ENCODE data around the gene ATAD1. TPM values are rescaled to one million over a fixed set of nuclear protein-coding genes. Genes with fewer than 3 reads are reported as not detected.

Gene ATAD1
- total and polyA plus RNA-seq, 9 of the 15 experiments (the other 6 are each of a cell fraction or from before 2014, with no cell fraction given) = 11.3 to 33.8 (median 27.3) TPM

DNA sequence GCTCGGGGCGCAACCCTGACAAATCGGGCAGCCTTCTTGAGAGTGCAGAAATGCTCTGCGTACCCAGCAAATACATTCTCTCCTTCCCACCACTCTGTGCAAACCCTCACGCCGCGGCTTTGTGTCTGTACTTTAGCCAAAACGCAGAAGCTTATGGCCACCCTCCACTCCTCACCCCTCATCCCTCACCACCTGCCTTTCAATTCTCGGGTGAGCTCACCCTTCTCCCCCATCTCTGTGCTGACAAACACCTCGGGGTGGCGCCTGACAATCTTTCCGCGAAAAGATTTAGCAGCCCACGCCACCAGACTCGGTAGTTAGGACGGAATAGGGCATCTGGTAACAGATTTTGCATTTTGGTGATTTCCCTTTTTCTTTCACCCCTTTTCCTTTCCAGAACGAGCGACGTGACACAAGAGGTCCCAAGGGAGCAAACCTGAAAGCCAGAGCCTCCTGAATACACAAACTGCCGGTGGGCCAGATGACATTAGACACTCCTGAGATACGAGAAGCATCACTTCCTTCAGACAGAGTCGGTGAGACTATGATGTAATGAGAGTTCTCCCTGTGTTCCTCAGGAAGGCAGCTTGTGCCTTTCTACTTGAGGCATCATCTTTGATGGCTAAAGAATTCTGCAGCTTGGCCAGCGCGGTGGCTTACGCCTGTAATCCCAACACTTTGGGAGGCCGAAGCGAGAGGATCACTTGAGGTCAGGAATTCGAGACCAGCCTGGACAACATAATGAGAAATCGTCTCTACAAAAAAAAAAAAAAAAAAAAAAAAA is 671 bp upstream of the ATAD1 start (continued):
- TF ChIP-seq, protein P1, sequence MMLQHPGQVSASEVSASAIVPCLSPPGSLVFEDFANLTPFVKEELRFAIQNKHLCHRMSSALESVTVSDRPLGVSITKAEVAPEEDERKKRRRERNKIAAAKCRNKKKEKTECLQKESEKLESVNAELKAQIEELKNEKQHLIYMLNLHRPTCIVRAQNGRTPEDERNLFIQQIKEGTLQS (IDR thresholded peaks at IDR 0.05) = peak; percentile 34; the same call in 1 of the 2 replicates
- TF ChIP-seq, protein P1 (CRISPR knock-in tag; conservative IDR thresholded peaks at IDR 0.05) = no peak
- TF ChIP-seq, protein P2, sequence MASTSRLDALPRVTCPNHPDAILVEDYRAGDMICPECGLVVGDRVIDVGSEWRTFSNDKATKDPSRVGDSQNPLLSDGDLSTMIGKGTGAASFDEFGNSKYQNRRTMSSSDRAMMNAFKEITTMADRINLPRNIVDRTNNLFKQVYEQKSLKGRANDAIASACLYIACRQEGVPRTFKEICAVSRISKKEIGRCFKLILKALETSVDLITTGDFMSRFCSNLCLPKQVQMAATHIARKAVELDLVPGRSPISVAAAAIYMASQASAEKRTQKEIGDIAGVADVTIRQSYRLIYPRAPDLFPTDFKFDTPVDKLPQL (IDR thresholded peaks at IDR 0.05; ENCODE audit: extremely low read depth, insufficient read length) = no peak
- TF ChIP-seq, protein P3, sequence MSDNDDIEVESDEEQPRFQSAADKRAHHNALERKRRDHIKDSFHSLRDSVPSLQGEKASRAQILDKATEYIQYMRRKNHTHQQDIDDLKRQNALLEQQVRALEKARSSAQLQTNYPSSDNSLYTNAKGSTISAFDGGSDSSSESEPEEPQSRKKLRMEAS (CRISPR knock-in tag; IDR thresholded peaks at IDR 0.05) = no peak
- TF ChIP-seq, protein P4, sequence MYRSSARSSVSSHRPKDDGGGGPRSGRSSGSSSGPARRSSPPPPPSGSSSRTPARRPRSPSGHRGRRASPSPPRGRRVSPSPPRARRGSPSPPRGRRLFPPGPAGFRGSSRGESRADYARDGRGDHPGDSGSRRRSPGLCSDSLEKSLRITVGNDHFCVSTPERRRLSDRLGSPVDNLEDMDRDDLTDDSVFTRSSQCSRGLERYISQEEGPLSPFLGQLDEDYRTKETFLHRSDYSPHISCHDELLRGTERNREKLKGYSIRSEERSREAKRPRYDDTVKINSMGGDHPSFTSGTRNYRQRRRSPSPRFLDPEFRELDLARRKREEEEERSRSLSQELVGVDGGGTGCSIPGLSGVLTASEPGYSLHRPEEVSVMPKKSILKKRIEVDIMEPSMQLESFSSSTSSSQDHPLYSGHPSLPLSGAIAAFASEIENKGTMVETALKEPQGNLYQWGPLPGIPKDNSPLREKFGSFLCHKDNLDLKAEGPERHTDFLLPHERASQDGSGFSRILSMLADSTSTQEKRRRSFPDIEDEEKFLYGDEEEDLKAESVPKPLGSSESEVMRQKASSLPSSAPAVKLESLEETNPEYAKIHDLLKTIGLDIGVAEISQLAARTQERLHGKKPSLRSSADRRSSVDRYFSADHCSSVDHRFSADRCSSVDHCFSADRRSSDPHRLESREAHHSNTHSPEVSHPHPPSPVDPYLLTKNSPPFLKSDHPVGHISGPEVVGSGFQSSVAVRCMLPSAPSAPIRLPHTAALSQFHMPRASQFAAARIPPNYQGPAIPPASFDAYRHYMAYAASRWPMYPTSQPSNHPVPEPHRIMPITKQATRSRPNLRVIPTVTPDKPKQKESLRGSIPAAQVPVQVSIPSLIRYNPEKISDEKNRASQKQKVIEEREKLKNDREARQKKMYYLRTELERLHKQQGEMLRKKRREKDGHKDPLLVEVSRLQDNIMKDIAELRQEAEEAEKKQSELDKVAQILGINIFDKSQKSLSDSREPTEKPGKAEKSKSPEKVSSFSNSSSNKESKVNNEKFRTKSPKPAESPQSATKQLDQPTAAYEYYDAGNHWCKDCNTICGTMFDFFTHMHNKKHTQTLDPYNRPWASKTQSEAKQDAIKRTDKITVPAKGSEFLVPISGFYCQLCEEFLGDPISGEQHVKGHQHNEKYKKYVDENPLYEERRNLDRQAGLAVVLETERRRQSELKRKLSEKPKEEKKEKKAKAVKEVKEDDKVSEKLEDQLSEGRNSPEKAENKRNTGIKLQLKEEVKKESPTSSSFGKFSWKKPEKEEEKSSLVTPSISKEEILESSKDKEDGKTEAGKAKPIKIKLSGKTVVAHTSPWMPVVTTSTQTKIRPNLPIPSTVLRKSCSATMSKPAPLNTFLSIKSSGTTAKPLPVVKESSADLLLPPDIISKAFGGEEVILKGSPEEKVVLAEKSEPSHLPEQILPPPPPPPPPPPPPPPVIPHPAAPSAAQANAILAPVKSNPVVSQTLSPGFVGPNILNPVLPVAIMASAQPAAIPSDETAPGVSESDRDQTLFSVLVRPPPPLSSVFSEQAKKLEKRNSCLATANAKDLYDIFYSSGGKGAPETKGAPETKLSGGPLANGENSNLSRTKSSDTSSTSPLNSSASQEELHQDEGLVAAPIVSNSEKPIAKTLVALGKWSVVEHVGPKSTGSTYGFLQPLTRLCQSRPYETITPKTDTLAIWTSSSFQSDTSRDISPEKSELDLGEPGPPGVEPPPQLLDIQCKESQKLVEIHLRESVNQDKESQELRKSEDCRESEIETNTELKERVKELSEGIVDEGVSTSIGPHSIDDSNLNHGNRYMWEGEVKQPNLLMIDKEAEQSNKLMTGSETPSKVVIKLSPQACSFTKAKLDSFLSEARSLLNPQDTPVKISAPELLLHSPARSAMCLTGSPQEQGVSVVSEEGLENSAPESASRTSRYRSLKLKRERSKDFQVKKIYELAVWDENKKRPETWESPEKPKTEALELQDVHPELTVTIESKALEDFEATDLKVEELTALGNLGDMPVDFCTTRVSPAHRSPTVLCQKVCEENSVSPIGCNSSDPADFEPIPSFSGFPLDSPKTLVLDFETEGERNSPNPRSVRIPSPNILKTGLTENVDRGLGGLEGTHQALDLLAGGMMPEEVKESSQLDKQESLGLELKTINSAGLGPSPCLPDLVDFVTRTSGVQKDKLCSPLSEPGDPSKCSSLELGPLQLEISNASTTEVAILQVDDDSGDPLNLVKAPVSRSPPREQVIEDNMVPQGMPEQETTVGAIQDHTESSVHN (IDR thresholded peaks at IDR 0.05; ENCODE audit: borderline replicate concordance in 1 of 2, low read depth in 1 of 2) = no peak
- TF ChIP-seq GABPB2 (CRISPR knock-in tag; conservative IDR thresholded peaks at IDR 0.05) (no peak), HCFC1 (IDR thresholded peaks at IDR 0.05; ENCODE audit: low read depth, low read length) (no peak), MTA2 (IDR thresholded peaks at IDR 0.05; ENCODE audit: low read depth) (no peak)
- TF ChIP-seq, protein P5, sequence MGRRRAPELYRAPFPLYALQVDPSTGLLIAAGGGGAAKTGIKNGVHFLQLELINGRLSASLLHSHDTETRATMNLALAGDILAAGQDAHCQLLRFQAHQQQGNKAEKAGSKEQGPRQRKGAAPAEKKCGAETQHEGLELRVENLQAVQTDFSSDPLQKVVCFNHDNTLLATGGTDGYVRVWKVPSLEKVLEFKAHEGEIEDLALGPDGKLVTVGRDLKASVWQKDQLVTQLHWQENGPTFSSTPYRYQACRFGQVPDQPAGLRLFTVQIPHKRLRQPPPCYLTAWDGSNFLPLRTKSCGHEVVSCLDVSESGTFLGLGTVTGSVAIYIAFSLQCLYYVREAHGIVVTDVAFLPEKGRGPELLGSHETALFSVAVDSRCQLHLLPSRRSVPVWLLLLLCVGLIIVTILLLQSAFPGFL (CRISPR knock-in tag; IDR thresholded peaks at IDR 0.05) = no peak
- TF ChIP-seq, protein P6, sequence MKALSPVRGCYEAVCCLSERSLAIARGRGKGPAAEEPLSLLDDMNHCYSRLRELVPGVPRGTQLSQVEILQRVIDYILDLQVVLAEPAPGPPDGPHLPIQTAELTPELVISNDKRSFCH (CRISPR knock-in tag; IDR thresholded peaks at IDR 0.05) = no peak
- TF ChIP-seq, protein P6 (tag; IDR thresholded peaks at IDR 0.05) = no peak
- TF ChIP-seq, protein P7, sequence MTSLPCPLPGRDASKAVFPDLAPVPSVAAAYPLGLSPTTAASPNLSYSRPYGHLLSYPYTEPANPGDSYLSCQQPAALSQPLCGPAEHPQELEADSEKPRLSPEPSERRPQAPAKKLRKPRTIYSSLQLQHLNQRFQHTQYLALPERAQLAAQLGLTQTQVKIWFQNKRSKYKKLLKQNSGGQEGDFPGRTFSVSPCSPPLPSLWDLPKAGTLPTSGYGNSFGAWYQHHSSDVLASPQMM (CRISPR knock-in tag; IDR thresholded peaks at IDR 0.05) = no peak
- TF ChIP-seq, protein P8, sequence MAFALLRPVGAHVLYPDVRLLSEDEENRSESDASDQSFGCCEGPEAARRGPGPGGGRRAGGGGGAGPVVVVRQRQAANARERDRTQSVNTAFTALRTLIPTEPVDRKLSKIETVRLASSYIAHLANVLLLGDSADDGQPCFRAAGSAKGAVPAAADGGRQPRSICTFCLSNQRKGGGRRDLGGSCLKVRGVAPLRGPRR (CRISPR knock-in tag; IDR thresholded peaks at IDR 0.05) = no peak
